ENCODE results near the gene ASB1.

- TF ChIP-seq JUND (IDR thresholded peaks at IDR 0.05) (no peak), NRF1 (IDR thresholded peaks at IDR 0.05; ENCODE audit: low read depth, low read length) (no peak), CTCF (IDR thresholded peaks at IDR 0.05) (no peak), RAD21 (IDR thresholded peaks at IDR 0.05; ENCODE audit: low read length) (no peak), POLR2AphosphoS5 (IDR thresholded peaks at IDR 0.05; ENCODE audit: low read depth, low read length) (no peak)
- TF ChIP-seq, protein P1, sequence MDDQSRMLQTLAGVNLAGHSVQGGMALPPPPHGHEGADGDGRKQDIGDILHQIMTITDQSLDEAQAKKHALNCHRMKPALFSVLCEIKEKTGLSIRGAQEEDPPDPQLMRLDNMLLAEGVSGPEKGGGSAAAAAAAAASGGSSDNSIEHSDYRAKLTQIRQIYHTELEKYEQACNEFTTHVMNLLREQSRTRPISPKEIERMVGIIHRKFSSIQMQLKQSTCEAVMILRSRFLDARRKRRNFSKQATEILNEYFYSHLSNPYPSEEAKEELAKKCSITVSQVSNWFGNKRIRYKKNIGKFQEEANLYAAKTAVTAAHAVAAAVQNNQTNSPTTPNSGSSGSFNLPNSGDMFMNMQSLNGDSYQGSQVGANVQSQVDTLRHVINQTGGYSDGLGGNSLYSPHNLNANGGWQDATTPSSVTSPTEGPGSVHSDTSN (IDR thresholded peaks at IDR 0.05), result no peak
Measured at GRCh38 chr2:238380785-238381184, 45.9 kb upstream of the ASB1 start.

All from SK-N-SH (cell line).